ENCODE data around the gene MATN4.

The MATN4 gene

GRCh38 chr20:45312241-45312640, 4.1 kb upstream of the MATN4 start:
- no peak for DNase-seq

DNA sequence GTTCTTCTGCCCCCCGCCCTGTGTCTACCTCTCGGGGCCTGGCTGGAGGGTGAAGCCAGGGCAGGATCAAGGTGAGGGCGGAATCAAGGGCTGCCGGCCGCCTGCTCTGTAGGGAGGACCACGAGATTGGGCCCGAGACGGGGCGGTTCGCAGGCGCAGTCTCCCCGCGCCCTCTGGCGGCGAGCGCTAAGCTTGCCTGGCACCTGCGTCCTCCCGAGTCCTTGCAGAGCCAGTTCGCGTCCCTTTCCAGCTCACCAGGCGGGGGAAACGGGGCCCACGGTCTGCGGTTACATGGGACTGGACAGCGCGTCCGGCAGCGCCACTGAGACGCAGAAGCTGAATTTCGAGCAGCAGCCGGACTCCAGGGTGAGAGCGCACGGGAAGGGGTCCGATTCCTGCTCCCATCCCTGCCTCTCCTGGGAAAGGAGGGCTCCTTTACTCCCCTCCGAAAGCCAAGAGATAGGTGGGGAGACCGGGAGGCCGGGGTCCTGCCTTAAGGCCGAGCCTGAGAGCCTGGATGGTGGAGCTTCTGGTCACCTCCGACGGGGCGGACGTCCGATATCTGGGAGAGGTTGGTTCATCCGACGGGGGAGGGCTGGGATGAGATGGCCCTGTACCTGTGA, 3.6 kb upstream of the MATN4 start:
- peak; percentile 71 for DNase-seq

GRCh38 chr20:45309075-45309474, 976 bp upstream of the MATN4 start:
- no peak for DNase-seq

GRCh38 chr20:45307076-45307640, 941 bp downstream of the MATN4 start:
- no peak for DNase-seq

GRCh38 chr20:45306431-45306982, 1.6 kb downstream of the MATN4 start, which contains the start of gene RBPJL:
Gene RBPJL (plus strand): TSS chr20:45306840. CDS start chr20:45306923, 83 bp downstream.
- peak; percentile 41 for DNase-seq

- no peak for DNase-seq
Observed at GRCh38 chr20:45305262-45305661, 2.8 kb downstream of the MATN4 start.

- DNase-seq = no peak
Observed at GRCh38 chr20:45304464-45304999, 3.6 kb downstream of the MATN4 start.

- no peak for DNase-seq
Observed at GRCh38 chr20:45303586-45304463, 4.3 kb downstream of the MATN4 start.

DNA sequence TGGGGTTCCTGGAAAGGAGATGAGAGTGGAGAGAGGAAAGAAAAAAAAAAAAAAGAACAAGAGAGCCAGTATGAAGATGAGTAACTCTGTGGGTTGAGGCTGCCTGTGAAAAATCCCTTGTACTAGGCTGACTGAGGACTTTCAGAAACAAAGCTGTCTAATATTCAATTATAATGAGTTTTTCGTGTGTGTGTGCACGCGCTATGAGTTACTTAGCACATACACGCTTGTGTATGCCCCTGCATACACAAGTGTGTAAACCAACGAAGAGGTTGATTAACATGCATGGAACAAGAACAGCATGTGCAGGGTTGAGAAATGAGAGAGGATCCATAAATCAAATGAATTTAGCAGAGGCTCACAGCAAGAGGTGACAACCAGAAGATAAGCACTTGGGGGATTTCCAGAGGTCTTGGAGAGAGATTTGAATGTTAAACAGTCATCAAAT, 6.3 kb downstream of the MATN4 start:
- DNase-seq = no peak

GRCh38 chr20:45300961-45301360, 7.1 kb downstream of the MATN4 start:
- DNase-seq = peak; percentile 38

DNA sequence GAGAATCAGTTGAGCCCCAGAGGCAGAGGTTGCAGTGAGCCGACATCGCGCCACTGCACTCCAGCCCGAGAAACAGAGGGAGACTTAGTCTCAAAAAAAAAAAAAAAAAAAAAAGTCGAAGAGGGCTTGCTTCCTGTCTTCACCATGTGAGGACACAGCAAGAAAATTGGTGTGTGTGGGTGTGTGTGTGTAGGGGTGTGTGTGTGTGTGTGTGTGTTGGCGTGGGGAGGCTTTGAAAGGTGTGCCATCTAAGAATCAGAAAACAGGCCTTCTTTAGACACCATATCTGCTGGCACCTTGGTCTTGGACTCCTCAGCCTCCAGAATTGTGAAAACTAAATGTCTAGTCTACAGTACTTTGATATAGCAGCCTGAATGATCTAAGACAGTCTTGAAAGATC, 8.3 kb downstream of the MATN4 start:
- no peak for DNase-seq

- DNase-seq = no peak
Observed at GRCh38 chr20:45297786-45298497, 10.2 kb downstream of the MATN4 start.

GRCh38 chr20:45294659-45295058, 13.4 kb downstream of the MATN4 start:
- DNase-seq = no peak

DNA sequence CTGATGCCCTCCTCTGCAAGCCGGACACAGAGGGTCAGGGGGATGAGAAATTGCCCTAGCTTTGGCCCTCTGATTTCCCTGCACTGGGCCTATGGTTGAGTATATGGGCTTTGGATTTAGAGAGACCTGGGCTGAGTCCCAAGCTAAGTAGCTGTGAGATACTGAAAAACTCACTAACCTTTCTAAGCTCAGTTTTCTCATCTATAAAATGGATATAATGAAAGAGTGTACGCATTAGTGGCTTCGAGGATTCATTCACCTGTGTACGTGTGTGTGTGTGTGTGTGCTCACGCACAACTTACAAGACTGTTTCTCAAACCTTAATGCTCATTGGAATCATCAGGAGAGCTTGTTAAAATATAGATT, 14.1 kb downstream of the MATN4 start:
- DNase-seq = no peak

GRCh38 chr20:45293041-45294002, 14.8 kb downstream of the MATN4 start:
- DNase-seq = peak; percentile 85

- no peak for DNase-seq
Observed at GRCh38 chr20:45292343-45292742, 15.8 kb downstream of the MATN4 start.

DNA sequence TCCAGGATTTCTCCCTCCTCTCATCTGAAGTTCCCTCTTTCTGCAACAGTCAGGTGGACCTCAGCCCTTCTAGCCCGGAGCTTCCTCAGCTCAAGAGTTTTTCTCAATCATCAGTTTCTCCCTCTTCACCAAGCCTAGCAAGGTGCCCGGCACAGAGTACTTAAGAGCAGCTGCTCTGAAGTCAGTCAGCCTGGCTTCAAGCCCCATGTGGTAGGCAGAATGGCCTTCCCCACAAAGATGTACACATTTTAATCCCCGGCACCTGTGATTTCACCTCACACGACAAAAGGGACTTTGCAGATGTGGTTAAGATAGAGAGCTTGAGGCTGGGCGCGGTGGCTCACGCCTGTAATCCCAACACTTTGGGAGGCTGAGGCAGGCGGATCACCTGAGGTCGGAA, 16.6 kb downstream of the MATN4 start:
- no peak for DNase-seq

DNA sequence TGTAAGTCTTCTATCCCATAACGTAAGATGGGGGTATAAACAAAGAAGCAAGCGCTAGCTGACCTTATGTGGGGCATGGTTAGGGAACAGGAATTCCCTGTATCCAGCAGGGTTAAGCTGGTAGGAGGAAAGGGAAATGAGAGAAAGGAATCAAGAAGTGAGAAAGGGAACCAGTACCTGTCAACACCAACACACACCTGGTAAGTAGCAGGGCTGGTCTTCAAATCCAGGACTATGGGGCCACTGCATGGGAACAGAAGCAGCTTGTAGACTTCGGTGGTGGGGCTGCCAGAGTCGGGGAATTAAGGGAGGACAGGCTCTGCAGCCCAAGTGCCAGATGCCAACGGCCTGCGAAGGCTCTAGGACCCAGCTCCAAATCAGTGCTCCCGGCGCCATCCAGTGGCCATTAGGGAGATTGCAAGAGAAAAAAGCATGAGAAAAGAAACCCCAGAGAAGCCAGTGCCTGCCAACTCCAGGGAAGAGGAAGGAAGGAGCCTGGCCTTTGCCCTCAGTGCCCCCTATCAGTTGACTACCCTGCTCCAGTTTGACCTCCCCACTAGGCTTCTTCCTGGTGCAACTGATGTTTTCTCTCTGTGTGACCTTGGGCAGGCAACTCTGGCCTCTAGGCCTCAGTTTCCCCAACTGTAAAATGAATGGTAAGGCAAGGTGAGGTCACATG, 17.3 kb downstream of the MATN4 start:
- DNase-seq = peak; percentile 73

DNA sequence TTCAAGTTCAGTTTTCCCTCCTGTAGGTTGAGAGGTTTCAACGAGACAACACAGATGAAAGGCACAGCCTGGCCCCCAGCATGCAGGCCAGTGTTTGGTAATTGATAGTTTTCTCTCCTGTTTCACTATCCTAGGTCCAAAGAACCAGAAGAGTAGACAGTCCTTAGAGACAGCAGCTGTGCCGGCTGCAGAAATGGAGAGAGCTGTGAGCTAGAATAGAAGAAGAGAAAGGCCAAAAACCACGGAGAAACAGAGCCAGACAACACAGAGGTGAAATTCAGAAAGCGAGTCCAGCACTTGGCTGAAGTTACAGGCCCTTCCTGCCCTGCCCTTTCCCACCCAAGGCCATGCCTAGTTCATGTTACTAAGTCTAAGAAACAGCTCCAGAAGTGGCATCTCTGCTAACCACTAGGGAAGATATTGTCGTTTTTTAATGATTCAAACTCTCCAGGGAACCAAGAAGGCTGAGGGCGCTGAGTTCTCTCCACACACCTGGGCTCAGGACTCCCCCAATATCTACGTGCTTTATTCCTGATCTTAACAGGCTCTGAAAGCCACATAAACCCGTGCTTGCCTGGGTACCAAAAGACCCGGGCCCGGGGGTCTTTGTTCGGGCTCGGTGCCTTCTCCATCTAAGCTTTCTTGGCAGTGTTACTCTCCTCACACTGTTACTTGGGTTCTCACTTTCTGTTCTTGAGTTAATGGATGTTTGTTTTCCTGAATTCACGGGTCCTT, 18.0 kb downstream of the MATN4 start:
- no peak for DNase-seq

DNA sequence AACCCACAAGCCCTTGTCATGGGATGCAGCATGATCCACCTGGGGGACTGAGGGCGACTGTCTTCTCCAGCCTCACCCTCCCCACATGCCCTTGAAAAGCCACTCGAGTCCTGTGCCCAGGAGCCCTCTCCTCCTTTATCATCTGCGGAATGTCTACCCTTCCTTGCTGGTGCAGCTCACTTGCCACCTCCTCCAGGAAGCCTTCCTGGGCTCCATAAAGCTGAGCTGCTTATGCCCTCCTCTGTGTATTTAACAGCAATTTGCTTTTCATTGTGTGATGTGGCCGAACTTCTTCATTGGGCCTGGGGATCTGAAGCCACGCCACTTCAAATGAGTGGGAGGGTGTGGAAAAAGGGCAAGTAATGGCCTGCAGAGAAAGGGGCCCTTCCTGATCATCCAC, 19.2 kb downstream of the MATN4 start:
- DNase-seq = no peak
